GM12873 (cell line): ENCODE data around the gene CHST11.

Experiments
- TF ChIP-seq, protein P1 (sequence below): IDR thresholded peaks from 2 replicates; pipeline ENCODE4 v1.5.1; 2012; ENCODE audit warnings: low read depth, mild to moderate bottlenecking, moderate library complexity, low read length, control low read depth; ENCODE audit not compliant: insufficient read depth; ENCODE audit errors: missing control alignments

CHST11 gene

DNA sequence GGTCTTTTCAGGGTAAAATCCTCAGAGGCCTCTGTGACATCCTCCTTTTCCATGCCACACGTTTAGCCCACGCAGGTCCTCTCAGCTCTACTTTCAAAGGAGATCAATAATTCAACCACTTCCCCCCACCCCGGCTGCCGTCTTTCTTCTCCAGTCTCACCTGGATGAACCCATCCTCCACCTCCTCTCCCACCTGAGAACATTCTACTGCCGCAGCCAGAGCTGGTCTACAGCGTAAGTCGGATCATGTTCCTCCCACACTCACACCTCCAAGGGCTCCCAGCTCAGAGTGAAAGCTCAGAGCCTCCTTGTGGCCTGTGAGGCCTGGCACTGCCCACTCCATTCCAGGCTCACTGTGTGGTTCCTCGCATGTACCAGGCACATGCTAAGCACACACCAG is 246.6 kb downstream of the CHST11 start:
- TF ChIP-seq, protein P1, sequence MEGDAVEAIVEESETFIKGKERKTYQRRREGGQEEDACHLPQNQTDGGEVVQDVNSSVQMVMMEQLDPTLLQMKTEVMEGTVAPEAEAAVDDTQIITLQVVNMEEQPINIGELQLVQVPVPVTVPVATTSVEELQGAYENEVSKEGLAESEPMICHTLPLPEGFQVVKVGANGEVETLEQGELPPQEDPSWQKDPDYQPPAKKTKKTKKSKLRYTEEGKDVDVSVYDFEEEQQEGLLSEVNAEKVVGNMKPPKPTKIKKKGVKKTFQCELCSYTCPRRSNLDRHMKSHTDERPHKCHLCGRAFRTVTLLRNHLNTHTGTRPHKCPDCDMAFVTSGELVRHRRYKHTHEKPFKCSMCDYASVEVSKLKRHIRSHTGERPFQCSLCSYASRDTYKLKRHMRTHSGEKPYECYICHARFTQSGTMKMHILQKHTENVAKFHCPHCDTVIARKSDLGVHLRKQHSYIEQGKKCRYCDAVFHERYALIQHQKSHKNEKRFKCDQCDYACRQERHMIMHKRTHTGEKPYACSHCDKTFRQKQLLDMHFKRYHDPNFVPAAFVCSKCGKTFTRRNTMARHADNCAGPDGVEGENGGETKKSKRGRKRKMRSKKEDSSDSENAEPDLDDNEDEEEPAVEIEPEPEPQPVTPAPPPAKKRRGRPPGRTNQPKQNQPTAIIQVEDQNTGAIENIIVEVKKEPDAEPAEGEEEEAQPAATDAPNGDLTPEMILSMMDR = no peak

DNA sequence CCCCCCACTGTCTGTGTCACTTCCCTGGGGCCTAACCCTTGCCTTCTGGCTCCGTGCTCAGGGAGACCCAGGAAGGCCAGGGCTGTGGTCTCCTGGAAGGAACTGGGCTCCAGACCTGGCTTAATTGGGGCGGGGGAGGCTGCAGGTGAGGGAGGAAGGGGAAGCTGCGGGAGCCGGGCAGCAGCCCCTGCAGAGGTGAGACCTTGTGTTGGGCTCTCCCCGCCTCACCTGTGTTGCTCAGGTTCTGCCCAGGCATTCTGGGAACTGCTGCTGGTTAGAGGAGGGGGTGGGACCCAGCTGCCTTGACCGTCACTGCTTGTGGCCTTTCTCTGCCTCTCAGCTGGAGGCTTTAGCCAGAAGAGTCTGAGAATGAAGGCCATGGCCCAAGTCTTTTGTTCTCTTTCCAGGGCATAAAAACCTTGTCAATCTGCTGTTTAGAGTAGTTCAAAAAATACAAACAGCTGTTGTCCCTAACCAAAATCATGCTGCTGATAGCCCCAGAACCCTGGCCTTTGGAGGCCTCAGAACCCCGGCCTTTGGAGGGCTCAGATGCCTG is 247.6 kb downstream of the CHST11 start:
- TF ChIP-seq, protein P1 = no peak

DNA sequence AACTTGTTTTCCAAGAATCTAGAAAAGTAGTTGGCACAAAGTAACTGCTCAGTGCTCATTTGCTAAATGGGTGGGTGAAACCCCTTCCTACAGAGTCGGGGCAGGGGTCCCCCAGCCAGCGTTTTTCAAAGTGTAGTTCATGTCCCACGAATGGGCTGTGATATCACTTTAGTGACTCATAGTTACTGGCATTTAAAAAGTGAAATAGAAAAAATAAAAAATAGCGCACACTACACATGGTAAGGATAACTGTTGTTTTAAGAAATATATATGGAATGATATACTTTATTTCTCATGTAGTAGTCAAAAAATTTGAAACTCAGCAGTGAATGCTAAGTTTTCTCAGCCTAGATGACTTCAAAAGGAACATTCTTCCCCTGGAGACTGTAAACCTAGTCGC is 250.4 kb downstream of the CHST11 start:
- TF ChIP-seq, protein P1 = no peak

DNA sequence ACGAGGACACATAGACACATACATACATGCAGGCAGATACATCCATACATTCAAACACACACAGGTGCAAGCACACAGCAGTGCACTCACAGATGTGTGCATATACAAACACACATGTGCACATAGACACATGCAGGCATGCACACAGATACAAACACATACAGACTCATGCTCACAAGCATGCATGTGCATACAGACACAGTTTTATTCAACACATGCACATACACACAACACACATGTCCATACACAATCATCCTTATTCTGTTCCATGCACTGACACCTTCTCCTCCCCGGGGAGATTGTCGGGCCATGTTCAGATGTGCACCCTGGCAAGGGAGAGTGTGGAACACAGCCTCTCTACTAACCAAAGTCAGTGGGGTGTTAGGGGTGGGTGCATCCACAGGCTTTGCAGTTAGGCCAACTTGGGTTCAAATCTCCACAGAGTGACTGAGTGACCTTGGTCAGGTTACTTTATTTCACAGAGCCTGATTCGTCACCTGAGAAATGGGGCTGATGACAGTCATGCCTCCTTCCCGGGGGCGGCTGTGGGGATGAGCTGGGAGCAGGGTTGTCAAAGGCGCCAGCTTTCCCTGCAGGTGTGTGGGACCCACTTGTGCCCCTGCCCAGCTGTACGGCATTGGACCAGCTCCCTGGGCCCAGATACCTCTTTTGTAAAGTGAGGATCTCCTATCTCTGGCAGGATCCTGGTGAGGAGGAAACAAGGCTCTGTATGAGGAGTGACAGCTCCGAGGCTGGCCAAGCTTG is 251.2 kb downstream of the CHST11 start:
- TF ChIP-seq, protein P1 = no peak

DNA sequence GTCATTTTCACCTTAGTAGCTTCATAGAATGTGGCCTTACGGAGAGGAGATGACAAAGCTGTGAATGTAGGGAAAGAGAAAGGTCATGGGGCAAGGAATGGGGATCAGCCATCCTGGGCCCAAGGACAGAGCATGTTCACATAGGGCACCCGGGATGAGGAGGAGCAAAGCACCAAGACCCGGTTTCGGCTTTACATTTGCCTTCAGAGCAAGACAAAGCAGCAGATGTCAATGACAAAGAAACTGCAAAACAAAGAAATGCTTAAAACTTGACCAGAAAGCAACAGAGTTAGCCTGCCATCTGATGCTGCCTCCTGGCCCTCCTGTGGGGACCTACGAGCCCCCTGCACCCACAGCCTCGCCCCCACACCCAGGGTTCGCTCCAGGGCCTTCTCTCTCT is 252.1 kb downstream of the CHST11 start:
- TF ChIP-seq, protein P1 = no peak

DNA sequence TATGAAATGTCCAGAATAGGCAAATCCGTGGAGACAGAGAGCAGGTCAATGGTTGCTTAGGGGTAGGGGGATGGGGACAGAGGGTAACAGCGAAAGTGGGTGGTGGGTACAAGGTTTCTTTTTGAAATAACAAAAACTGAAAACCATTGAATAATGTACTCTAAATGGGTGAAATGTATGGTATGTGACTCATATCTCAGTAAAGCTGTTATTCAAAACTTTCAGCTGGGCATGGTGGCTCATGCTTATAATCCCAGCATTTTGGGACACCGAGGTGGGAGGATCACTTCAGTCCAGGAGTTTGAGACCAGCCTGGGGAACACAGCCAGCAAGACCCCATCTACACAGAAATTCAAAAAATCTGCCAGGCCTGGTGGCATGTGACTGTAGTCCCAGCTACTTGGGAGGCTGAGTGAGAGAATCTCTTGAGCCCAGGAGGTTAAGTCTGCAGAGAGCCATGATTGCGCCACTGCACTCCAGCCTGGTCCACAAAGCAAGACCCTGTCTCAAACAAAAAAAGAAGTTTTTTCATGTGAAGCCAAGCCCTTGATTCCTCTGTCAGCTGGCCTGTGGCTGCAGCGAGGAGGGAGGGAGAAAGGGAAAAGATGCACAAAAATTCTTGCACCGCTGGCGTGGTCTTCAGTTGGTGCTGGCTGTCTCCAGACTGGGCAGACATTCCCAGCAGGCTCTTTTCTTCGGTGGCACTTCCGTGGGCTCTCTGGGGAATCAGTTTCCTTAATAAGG is 253.1 kb downstream of the CHST11 start:
- TF ChIP-seq, protein P1 = no peak
